Endothelial cell of umbilical vein (primary cell): ENCODE results near the gene ADGRG1. TPM values are rescaled to one million over a fixed set of nuclear protein-coding genes. Genes with fewer than 3 reads are reported as not detected.

ENCODE experiments used
- BruUV-seq: library from RNA; stranded (reverse); fragments of 400-500 nt; replicated peaks from 2 replicates; lab custom pipeline; 2021; lab: Mats Ljungman, UMichigan
- CTCF ChIA-PET: fragments of 300-600, 350-600 bp; sonication (Branson Sonifier 250); formaldehyde crosslinking; loops from one replicate; lab custom pipeline; 2021; ENCODE audit warnings: antibody characterized with exemption, inconsistent platforms; lab: Charles Lee
- POLR2A ChIA-PET: fragments of 300-600, 350-600 bp; sonication (Branson Sonifier 250); formaldehyde crosslinking; loops from one replicate; lab custom pipeline; 2021; ENCODE audit warnings: antibody characterized with exemption, inconsistent platforms; lab: Charles Lee
- DNase-seq: peaks from one replicate; pipeline ENCODE4 v3.0.0-alpha.2; 2011; ENCODE audit warnings: low read depth, low spot score
- FAIRE-seq: peaks from 2 replicates; lab custom pipeline; 2011; peaks lifted over from hg19 to GRCh38; lab: Jason Lieb, UNC
- H2AFZ ChIP-seq: 2 replicates; pipeline ENCODE4 v1.6.0; 2012; ENCODE audit warnings: low read depth, low read length, control low read depth, inconsistent platforms
- H3K27ac ChIP-seq: 2 replicates; pipeline ENCODE4 v1.5.1; 2011; ENCODE audit warnings: low read depth, mild to moderate bottlenecking, control low read depth, low read length, moderate library complexity; ENCODE audit not compliant: insufficient read depth
- H3K27me3 ChIP-seq, 2 experiments: 2 replicates each; pipeline versions ENCODE4 v1.6.0 to v1.6.1; 2011; ENCODE audit warnings: low read length in 2 of 2, mixed read lengths in 1 of 2; ENCODE audit not compliant: control insufficient read depth in 2 of 2, insufficient read depth in 2 of 2
- H3K36me3 ChIP-seq, 2 experiments: 2 replicates in 1 of 2; 3 replicates in 1 of 2; pipeline ENCODE4 v1.5.1; 2011; ENCODE audit warnings: low read length in 2 of 2, mild to moderate bottlenecking in 1 of 2, moderate library complexity in 1 of 2; ENCODE audit not compliant: control insufficient read depth in 2 of 2, insufficient read depth in 2 of 2; ENCODE audit errors: extremely low read depth in 1 of 2
- H3K4me1 ChIP-seq: 3 replicates; pipeline ENCODE4 v1.5.1; 2011; ENCODE audit warnings: mild to moderate bottlenecking, low read length; ENCODE audit not compliant: control insufficient read depth, insufficient read depth; ENCODE audit errors: extremely low read depth
- H3K4me2 ChIP-seq: 2 replicates; pipeline ENCODE4 v1.6.1; 2011; ENCODE audit warnings: low read length, control low read depth, mixed read lengths; ENCODE audit not compliant: insufficient read depth
- H3K4me3 ChIP-seq, 3 experiments: fragments of 200-600 bp in 1 of 3; sonication (generic), shearing (Covaris generic) in 1 of 3; replicated peaks in 1 of 3; 2 replicates each; pipeline ENCODE4 v1.5.1; 2011 to 2016; ENCODE audit warnings: control low read depth in 3 of 3, low read length in 3 of 3, mild to moderate bottlenecking in 2 of 3, inconsistent platforms in 1 of 3, low read depth in 1 of 3, moderate library complexity in 1 of 3; ENCODE audit not compliant: insufficient read depth in 1 of 3
- H3K79me2 ChIP-seq: 2 replicates; pipeline ENCODE4 v1.6.0; 2012; ENCODE audit warnings: low read length, inconsistent platforms; ENCODE audit not compliant: control insufficient read depth, insufficient read depth
- H3K9ac ChIP-seq: replicated peaks from 2 replicates; pipeline ENCODE3; 2011; ENCODE audit warnings: low read length, control low read depth; ENCODE audit not compliant: insufficient read depth; ENCODE audit errors: extremely low read depth
- H3K9me1 ChIP-seq: replicated peaks from 3 replicates; pipeline ENCODE4 v1.6.0; 2011; ENCODE audit warnings: mild to moderate bottlenecking, low read length; ENCODE audit not compliant: control insufficient read depth, insufficient read depth; ENCODE audit errors: extremely low read depth
- H3K9me3 ChIP-seq: replicated peaks from 2 replicates; pipeline ENCODE4 v1.5.1; 2012; ENCODE audit warnings: low read length, inconsistent platforms; ENCODE audit not compliant: control insufficient read depth, insufficient read depth
- H4K20me1 ChIP-seq: replicated peaks from 2 replicates; pipeline ENCODE3; 2011; ENCODE audit warnings: mild to moderate bottlenecking, low read length; ENCODE audit not compliant: control insufficient read depth, insufficient read depth; ENCODE audit errors: extremely low read depth
- EZH2 ChIP-seq: IDR thresholded peaks from 2 replicates; pipeline ENCODE4 v1.6.1; 2012; ENCODE audit warnings: borderline replicate concordance, low read depth, mild to moderate bottlenecking, moderate library complexity, low read length, inconsistent platforms; ENCODE audit not compliant: severe bottlenecking
- FOS ChIP-seq: IDR thresholded peaks from 2 replicates; pipeline ENCODE4 v1.6.1; 2011; ENCODE audit warnings: mild to moderate bottlenecking, low read length, moderate library complexity, borderline replicate concordance; ENCODE audit not compliant: insufficient read depth
- GATA2 ChIP-seq: IDR thresholded peaks from 2 replicates; pipeline ENCODE4 v1.7.0; 2011; ENCODE audit warnings: low read depth, mild to moderate bottlenecking, moderate library complexity, mixed read lengths, low read length; ENCODE audit not compliant: insufficient read length, insufficient read depth
- JUN ChIP-seq: IDR thresholded peaks from 2 replicates; pipeline ENCODE4 v1.6.1; 2011; ENCODE audit warnings: borderline replicate concordance, low read depth; ENCODE audit not compliant: insufficient read length, insufficient read depth
- MYC ChIP-seq: IDR thresholded peaks from one replicate; pipeline ENCODE4 v1.6.1; 2011; ENCODE audit warnings: mild to moderate bottlenecking, low read depth, low read length
- POLR2A ChIP-seq: IDR thresholded peaks from 2 replicates; pipeline ENCODE4 v1.6.1; 2012; ENCODE audit warnings: low read depth, mild to moderate bottlenecking, control low read depth, low read length
- POLR2AphosphoS5 ChIP-seq: IDR thresholded peaks from 2 replicates; pipeline ENCODE4 v1.6.1; 2012; ENCODE audit warnings: low read depth, mild to moderate bottlenecking, control low read depth, low read length, moderate library complexity; ENCODE audit not compliant: insufficient read depth
- dilution Hi-C: fragments of 300-500 bp; cut with MboI; formaldehyde crosslinking; loops from one replicate; pipeline ENCODE4 v1.15.0; 2019; ENCODE audit warnings: low sequenced_read_pairs; ENCODE audit not compliant: extremely low pct_ligation_motif_present
- intact Hi-C: fragments of 100-400 bp; cut with micrococcal nuclease; formaldehyde crosslinking; loops from one replicate; pipeline ENCODE4 v1.10.0; 2022
- polyA plus RNA-seq, 4 experiments: library from polyadenylated mRNA; depleted of rRNA in 3 of 4; stranded (reverse) in 3 of 4; unstranded in 1 of 4; fragments of >200 nt; gene quantifications; 2 replicates each; pipeline versions ENCODE4 v1.2.1 to v1.2.3, GENCODE V29; 2011 to 2012; ENCODE audit warnings: missing spikeins in 1 of 4
- total RNA-seq: library from RNA; stranded (reverse); gene quantifications from 2 replicates; pipeline ENCODE4 v1.2.3, GENCODE V29; 2021
- TF ChIP-seq, protein P1 (sequence below), 2 donors: IDR thresholded peaks; 1 replicate in 1 of 2; 2 replicates in 1 of 2; pipeline ENCODE4 v1.5.1; 2011; ENCODE audit warnings: low read length in 2 of 2, mild to moderate bottlenecking in 2 of 2, moderate library complexity in 2 of 2, control low read depth in 1 of 2, inconsistent platforms in 1 of 2, low read depth in 1 of 2; ENCODE audit not compliant: insufficient read depth in 1 of 2; ENCODE audit errors: extremely low read depth in 1 of 2
- TF ChIP-seq, protein P2 (sequence below): IDR thresholded peaks from 2 replicates; pipeline ENCODE4 v1.6.1; 2011; ENCODE audit not compliant: insufficient read depth, insufficient read length

The ADGRG1 gene
- total and polyA plus RNA-seq, 2 donors (not counting 3 experiments of a cell fraction or from before 2014, with no cell fraction given), result 45.6 to 92.5 TPM

DNA sequence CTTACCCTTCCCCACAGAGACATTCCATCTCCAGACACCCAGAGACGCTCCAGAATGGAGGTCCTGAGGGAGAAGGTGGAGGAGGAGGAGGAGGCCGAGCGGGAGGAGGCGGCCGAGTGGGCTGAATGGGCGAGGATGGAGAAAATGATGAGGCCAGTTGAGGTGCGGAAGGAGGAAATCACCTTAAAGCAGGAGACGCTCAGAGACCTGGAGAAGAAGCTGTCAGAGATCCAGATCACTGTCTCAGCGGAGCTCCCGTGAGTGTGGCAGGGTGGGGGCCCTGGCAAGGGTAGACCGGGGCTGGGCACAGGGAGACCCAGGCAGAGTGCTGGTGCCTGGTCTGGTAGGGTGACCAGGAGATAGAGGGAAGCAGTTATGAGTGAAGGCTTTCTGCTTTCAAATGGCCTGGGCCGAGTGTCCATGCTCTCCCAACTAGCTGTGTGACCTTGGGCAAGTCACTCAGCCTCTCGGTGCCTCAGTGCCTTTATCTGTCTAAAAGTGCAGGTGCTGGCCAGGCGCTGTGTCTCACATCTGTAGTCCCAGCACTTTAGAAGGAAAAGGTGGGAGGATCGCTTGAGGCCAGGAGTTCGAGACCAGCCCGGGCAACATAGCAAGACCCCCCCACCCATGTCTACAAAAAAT lies 69.6 kb downstream of the ADGRG1 start:
- CTCF ChIA-PET, result no interaction called here
- intact Hi-C loops (no loop called here), dilution Hi-C loops (no loop called here)
- Histone ChIP-seq H3K27ac (no peak overlapping the region), H3K27me3 (no peaks in the 10 kb centered on the region), H3K9ac (no peak overlapping the region), H4K20me1 (no peaks in the 10 kb centered on the region), H3K4me1 (no peaks in the 10 kb centered on the region), H2AFZ (no peak overlapping the region), H3K36me3 (no peaks in the 10 kb centered on the region), H3K4me2 (no peak overlapping the region), H3K9me1 (no peaks in the 10 kb centered on the region), H3K4me3 (no peak overlapping the region), H3K9me3 (no peaks in the 10 kb centered on the region), H3K79me2 (no peaks in the 10 kb centered on the region)
- no peak for DNase-seq
- no TSS peak for BruUV-seq
- POLR2A ChIA-PET, result no interaction called here
- TF ChIP-seq, protein P1, sequence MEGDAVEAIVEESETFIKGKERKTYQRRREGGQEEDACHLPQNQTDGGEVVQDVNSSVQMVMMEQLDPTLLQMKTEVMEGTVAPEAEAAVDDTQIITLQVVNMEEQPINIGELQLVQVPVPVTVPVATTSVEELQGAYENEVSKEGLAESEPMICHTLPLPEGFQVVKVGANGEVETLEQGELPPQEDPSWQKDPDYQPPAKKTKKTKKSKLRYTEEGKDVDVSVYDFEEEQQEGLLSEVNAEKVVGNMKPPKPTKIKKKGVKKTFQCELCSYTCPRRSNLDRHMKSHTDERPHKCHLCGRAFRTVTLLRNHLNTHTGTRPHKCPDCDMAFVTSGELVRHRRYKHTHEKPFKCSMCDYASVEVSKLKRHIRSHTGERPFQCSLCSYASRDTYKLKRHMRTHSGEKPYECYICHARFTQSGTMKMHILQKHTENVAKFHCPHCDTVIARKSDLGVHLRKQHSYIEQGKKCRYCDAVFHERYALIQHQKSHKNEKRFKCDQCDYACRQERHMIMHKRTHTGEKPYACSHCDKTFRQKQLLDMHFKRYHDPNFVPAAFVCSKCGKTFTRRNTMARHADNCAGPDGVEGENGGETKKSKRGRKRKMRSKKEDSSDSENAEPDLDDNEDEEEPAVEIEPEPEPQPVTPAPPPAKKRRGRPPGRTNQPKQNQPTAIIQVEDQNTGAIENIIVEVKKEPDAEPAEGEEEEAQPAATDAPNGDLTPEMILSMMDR (IDR thresholded peaks at IDR 0.05; ENCODE audit: extremely low read depth in 1 of 2, insufficient read depth in 1 of 2, low read depth in 1 of 2, low read length in 2 of 2), result no peak
- TF ChIP-seq FOS (no peak), EZH2 (no peak), JUN (no peak), POLR2A (no peak), GATA2 (no peak), MYC (no peak), POLR2AphosphoS5 (no peak)
- TF ChIP-seq, protein P2, sequence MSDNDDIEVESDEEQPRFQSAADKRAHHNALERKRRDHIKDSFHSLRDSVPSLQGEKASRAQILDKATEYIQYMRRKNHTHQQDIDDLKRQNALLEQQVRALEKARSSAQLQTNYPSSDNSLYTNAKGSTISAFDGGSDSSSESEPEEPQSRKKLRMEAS, result no peak
- no peak for FAIRE-seq
